Measurements from ENCODE around the gene RRP1.

DNA sequence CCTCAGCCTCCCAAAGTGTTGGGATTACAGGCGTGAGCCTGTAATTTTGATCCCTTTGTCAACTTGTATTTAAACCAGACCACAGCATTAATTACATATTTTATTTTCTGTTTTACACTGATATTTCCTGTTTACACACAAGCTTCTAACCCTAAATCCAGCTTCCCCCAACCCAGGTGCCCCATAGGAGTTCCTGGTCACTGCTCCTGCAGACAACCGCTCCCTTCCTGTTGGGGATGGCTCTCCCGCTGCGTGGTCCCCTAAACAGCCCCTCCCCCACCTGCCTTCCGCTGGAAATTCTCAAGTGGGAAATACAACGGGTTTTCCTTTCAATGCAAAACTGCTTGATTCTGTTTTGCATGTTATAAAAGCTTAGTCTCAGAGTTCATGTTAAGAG is 17.0 kb upstream of the RRP1 start:
- TF ChIP-seq POLR2A (IDR thresholded peaks at IDR 0.05) = no peak
- TF ChIP-seq, protein P1, sequence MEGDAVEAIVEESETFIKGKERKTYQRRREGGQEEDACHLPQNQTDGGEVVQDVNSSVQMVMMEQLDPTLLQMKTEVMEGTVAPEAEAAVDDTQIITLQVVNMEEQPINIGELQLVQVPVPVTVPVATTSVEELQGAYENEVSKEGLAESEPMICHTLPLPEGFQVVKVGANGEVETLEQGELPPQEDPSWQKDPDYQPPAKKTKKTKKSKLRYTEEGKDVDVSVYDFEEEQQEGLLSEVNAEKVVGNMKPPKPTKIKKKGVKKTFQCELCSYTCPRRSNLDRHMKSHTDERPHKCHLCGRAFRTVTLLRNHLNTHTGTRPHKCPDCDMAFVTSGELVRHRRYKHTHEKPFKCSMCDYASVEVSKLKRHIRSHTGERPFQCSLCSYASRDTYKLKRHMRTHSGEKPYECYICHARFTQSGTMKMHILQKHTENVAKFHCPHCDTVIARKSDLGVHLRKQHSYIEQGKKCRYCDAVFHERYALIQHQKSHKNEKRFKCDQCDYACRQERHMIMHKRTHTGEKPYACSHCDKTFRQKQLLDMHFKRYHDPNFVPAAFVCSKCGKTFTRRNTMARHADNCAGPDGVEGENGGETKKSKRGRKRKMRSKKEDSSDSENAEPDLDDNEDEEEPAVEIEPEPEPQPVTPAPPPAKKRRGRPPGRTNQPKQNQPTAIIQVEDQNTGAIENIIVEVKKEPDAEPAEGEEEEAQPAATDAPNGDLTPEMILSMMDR (IDR thresholded peaks at IDR 0.05) = no peak

Measured in body of pancreas (tissue), 4 donors.